HG03097 (cell line): ENCODE data around the gene VANGL1.

Experiments used
- ATAC-seq: cut with Tn5 transposase; IDR thresholded peaks from one replicate; pipeline ENCODE4 v1.9.1; 2021; ENCODE audit not compliant: unreplicated experiment, low FRiP score

The VANGL1 gene

GRCh38 chr1:115666206-115666605 is 24.4 kb downstream of the VANGL1 start:
- no peak for ATAC-seq

- no peak for ATAC-seq
Observed at GRCh38 chr1:115666702-115667101, 24.9 kb downstream of the VANGL1 start.

- ATAC-seq = no peak
Observed at GRCh38 chr1:115668579-115668978, 26.8 kb downstream of the VANGL1 start.

- no peak for ATAC-seq
Observed at GRCh38 chr1:115669002-115669673, 27.4 kb downstream of the VANGL1 start.

DNA sequence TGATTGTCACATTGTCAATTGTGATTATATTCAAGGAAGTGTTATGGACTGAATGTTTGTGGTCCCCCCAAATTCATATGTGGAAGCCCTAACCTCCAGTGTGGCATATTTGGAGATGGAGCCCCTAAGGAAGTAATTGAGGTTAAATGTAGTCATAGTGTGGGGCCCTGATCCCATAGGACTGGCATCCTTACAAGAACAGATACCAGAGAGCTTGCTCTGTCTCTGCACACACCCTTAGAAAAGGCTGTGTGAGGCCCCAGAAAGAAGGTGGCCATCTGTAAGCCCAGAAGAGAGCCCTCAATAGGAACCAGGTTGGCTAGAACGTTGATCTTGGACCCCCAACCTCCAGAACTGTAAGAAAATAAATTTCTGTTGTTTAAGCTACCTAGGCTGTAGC is 28.1 kb downstream of the VANGL1 start:
- ATAC-seq = no peak

DNA sequence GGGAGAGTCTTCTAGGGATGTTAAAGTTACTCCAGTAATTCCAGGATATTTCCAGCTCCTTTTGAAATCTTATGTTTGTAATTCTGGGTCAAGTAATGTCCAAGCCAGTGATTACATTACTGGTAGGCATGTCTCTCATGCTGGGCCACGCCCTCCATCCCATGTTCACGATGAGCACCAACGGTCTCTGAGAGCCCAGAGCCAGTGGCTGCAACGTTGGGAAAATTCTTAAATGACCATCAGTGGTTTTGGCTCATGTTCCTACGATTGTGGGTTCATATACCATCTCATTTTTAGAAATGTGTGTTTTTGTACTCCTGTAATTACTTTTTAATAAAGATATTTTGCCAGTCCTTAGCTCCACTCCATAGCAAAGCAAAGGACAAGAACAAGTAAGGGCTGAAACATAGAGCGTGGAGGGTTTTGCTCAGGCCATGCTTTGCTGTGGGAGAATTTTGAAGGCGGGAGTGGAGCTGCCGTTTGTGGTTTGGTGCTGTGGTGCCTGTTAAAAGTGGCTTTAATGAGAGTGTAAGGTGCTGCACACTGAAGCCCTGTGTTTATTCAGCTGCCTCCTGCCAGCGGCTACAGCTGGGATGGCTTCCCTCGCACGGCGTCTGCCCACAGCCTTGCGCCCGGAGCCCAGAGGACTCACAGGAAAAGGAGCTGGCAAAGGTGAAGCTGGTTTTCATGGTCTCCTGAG is 28.9 kb downstream of the VANGL1 start:
- ATAC-seq = no peak

GRCh38 chr1:115671176-115671934 is 29.6 kb downstream of the VANGL1 start:
- ATAC-seq = no peak

DNA sequence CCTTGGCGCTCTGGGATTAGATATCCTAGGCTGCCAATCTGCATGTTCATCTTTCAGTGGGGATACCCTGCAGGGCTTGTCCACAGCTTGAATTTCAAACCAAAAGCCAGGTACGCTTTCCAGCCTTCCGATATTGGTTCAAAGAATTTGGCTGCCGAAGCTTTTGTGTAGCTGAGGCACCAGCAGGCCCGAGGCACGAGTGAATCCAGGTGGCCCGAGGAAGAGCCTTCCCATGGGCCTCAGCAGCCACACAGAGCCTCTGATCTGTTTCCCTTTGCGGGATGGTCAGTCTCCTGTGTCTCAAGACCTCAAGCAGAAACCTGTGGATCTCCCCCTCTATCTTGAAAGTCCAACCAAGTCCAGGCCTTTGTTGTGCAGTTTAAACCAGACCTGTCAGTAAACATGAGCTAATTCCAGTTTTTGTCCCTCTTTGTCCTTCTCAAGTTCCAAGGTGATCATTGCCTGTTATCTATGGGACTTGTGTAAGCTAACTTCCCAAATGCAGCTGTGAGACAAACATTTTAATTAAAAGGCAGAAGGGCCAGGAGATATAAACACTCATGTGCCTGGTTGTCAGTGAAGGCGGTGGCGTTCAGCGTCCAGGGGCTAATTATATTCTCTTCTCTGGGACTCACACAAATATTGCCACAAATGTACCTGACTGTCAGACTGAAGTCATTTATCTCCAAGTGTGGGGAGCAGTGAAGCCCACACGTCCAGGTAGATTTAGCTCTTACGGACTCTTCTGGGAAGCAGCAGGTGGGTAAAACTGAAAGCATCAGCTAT is 30.6 kb downstream of the VANGL1 start:
- ATAC-seq = no peak

- no peak for ATAC-seq
Observed at GRCh38 chr1:115676498-115677181, 34.9 kb downstream of the VANGL1 start.

- no peak for ATAC-seq
Observed at GRCh38 chr1:115677182-115677555, 35.4 kb downstream of the VANGL1 start.

GRCh38 chr1:115677565-115677964 is 35.8 kb downstream of the VANGL1 start:
- ATAC-seq = no peak

DNA sequence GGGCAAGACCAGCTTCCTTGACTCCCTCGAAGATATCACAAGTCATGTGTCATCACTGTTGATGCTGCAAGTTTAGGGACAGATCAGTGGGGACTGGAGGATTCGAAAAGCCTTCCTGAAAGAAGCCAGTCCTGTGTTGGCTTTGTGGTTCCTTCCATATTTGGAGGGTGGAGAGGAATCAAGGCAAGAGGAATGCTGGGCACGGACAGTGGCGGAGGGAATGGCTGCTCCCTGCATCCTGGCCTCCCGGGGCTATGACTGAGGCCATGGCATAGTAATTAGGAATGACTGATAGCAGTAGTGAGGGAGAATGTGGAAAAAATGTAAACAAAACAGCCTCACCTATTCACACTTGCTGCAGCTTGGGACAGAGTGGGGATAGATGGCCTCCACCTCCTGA is 36.4 kb downstream of the VANGL1 start:
- no peak for ATAC-seq

- ATAC-seq = no peak
Observed at GRCh38 chr1:115679141-115679611, 37.4 kb downstream of the VANGL1 start.

DNA sequence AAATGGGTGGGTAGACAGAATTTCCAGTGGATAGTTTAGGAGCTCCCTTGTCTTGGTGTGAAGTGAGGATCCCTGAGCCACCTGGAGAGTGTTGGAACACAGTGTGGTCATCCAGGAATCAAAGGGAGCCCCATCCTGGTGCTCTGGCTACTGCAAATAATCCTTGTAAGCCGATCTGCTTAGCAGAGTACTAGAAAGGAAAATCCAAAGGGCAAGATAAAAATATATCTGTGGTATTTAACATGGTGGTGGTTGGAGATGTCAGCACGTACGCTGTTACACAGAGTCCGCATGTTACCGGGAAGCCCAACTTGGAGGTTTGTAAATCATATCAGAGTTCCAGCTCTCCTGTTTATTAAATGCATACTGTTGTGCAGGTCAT is 39.0 kb downstream of the VANGL1 start:
- ATAC-seq = no peak

- no peak for ATAC-seq
Observed at GRCh38 chr1:115682792-115683191, 41.0 kb downstream of the VANGL1 start.

GRCh38 chr1:115685029-115685705 is 43.4 kb downstream of the VANGL1 start:
- no peak for ATAC-seq

DNA sequence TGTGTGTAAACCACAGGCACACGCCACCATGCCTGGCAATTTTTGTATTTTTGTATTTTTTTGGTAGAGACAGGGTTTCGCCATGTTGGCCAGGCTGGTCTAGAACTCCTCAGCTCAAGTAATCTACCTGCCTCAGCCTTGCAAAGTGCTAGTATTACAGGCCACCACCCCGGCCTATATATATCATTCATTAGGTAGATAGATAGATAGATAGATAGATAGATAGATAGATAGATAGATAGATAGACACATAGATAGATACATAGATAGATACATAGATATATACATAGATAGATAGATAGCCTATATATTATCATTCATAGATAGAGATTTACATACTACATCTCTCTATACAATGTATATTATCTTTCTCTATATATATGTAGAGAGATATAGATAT is 46.0 kb downstream of the VANGL1 start:
- no peak for ATAC-seq

GRCh38 chr1:115690972-115691371 is 49.2 kb downstream of the VANGL1 start:
- ATAC-seq = no peak

- no peak for ATAC-seq
Observed at GRCh38 chr1:115692224-115692623, 50.5 kb downstream of the VANGL1 start.

GRCh38 chr1:115694805-115695204 is 53.0 kb downstream of the VANGL1 start:
- no peak for ATAC-seq
